ENCODE measurements around the gene FSTL4. TPM values are rescaled to one million over a fixed set of nuclear protein-coding genes. Genes with fewer than 3 reads are reported as not detected.

FSTL4 gene
- total and polyA plus RNA-seq, 2 of the 13 experiments (the other 11 are each of a cell fraction or from before 2014, with no cell fraction given), result 2.1 to 3.0 TPM

DNA sequence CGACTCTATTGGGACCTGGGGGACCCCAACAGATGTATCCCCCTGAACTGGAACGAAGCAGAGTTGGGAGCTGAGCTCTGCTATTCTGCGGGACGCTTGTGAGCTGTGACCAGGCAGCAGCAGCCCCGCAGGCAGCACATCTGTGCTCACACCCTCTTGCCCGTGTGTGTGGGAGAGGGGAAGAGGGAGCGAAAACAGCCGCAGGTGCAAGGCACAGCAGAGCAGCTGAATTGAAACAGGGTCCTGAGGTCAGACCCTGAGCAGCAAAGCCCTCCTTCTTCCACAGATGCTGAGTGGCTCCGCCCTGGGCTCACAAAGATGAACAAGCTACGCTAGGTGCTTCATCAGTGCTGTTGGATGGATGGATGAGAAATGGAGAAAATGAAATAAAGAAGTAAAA, 361.8 kb downstream of the FSTL4 start:
- Histone ChIP-seq H3K9ac (ENCODE audit: insufficient read depth, low read depth, low read length) (no peak overlapping the region), H3K27me3 (ENCODE audit: control insufficient read depth in 1 of 2, insufficient read depth in 2 of 2, low read length in 2 of 2) (no peaks in the 10 kb centered on the region), H3K4me1 (ENCODE audit: insufficient read depth, low read length) (peaks cover 44% of the 10 kb centered on the region), H4K20me1 (ENCODE audit: insufficient read depth, low read length) (no peaks in the 10 kb centered on the region), H3K9me3 (ENCODE audit: low read length) (no peaks in the 10 kb centered on the region), H3K36me3 (replicated peaks in 1 of 2; ENCODE audit: control insufficient read depth in 1 of 2, insufficient read depth in 2 of 2, low read length in 2 of 2) (no peaks in the 10 kb centered on the region), H3K27ac (ENCODE audit: extremely low read length, insufficient read depth, low read length) (no peak overlapping the region), H3K4me3 (replicated peaks in 1 of 3; ENCODE audit: insufficient read depth in 1 of 3, low read depth in 2 of 3, low read length in 3 of 3) (no peak overlapping the region), H3K79me2 (ENCODE audit: insufficient read depth, low read length) (no peaks in the 10 kb centered on the region), H2AFZ (ENCODE audit: low read length) (no peak overlapping the region), H3K4me2 (ENCODE audit: low read depth, low read length) (no peak overlapping the region)
- ChIA-PET POLR2A (interaction anchor here (0.9 kb wide), 1 partner anchor 10 kb away, joined by 4 read pairs; no protein-coding TSS in a partner anchor), CTCF (ENCODE audit: low intra/inter-chr PET ratio, low total read pairs) (no interaction called here)
- no TSS peak for BruUV-seq (replicated peaks)
- 89% methylated on average over 10 of the region's 10 CpGs for WGBS (ENCODE audit: low lambda C conversion rate)
- no peak for ATAC-seq
- intact Hi-C loops (cut with micrococcal nuclease; ENCODE audit: unreplicated experiment) (no loop called here), in situ Hi-C loops (cut with HindIII; ENCODE audit: extremely low pct_ligation_motif_present, low pct_unique_long_range_greater_than_20kb) (loop anchor here (5.0 kb wide), 1 partner anchor 138 kb away; no protein-coding TSS in a partner anchor)
- no peak for DNase-seq (ENCODE audit: low spot score)
- FAIRE-seq, result no peak
- TF ChIP-seq HOXA7 (CRISPR knock-in tag; IDR thresholded peaks at IDR 0.05) (no peak), KDM2A (CRISPR knock-in tag; IDR thresholded peaks at IDR 0.05; ENCODE audit: borderline replicate concordance, low read depth) (no peak)

DNA sequence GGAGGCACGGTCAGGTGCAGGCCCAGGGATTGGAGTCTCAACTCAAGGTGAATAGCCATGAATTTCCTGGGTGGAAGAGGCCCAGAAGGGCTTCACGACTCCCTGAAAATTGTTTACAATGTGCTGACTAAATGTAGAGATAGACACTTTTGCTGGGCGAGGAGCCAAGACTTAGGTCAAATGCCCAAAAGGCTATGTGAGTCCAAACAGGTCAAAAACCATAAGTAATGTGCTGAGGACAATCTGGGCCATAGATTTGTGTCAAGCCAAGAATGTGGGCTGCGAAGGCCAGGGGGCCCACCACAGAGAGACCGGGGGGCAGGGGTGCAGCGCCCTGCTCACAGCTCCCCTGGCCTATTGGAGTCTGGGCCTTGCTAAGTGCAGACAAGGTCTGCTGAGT, 362.7 kb downstream of the FSTL4 start:
- POLR2A ChIA-PET, result interaction anchor here (0.9 kb wide), 1 partner anchor 9 kb away, joined by 4 read pairs; no protein-coding TSS in a partner anchor
- no peak overlapping the region for H3K27ac ChIP-seq (ENCODE audit: extremely low read length, insufficient read depth, low read length)
- WGBS (ENCODE audit: low lambda C conversion rate), result 13% methylated on average over 5 of the region's 6 CpGs
- H3K9ac ChIP-seq (ENCODE audit: insufficient read depth, low read depth, low read length), result no peak overlapping the region
- no peak overlapping the region for H2AFZ ChIP-seq (ENCODE audit: low read length)
- H3K36me3 ChIP-seq (replicated peaks in 1 of 2; ENCODE audit: control insufficient read depth in 1 of 2, insufficient read depth in 2 of 2, low read length in 2 of 2), result no peaks in the 10 kb centered on the region
- peaks cover 52% of the 10 kb centered on the region for H3K4me1 ChIP-seq (ENCODE audit: insufficient read depth, low read length)
- in situ Hi-C loops (cut with HindIII; ENCODE audit: extremely low pct_ligation_motif_present, low pct_unique_long_range_greater_than_20kb) (no loop called here), intact Hi-C loops (cut with micrococcal nuclease; ENCODE audit: unreplicated experiment) (no loop called here)
- H4K20me1 ChIP-seq (ENCODE audit: insufficient read depth, low read length), result no peaks in the 10 kb centered on the region
- no peak for DNase-seq (ENCODE audit: low spot score)
- no peaks in the 10 kb centered on the region for H3K79me2 ChIP-seq (ENCODE audit: insufficient read depth, low read length)
- CTCF ChIA-PET (ENCODE audit: low intra/inter-chr PET ratio, low total read pairs), result no interaction called here
- no peak for FAIRE-seq
- BruUV-seq (replicated peaks), result no TSS peak
- H3K4me3 ChIP-seq (replicated peaks in 1 of 3; ENCODE audit: insufficient read depth in 1 of 3, low read depth in 2 of 3, low read length in 3 of 3), result no peak overlapping the region
- H3K27me3 ChIP-seq (ENCODE audit: control insufficient read depth in 1 of 2, insufficient read depth in 2 of 2, low read length in 2 of 2), result no peaks in the 10 kb centered on the region
- ATAC-seq, result no peak
- H3K9me3 ChIP-seq (ENCODE audit: low read length), result no peaks in the 10 kb centered on the region
- H3K4me2 ChIP-seq (ENCODE audit: low read depth, low read length), result no peak overlapping the region
- TF ChIP-seq, protein P1, sequence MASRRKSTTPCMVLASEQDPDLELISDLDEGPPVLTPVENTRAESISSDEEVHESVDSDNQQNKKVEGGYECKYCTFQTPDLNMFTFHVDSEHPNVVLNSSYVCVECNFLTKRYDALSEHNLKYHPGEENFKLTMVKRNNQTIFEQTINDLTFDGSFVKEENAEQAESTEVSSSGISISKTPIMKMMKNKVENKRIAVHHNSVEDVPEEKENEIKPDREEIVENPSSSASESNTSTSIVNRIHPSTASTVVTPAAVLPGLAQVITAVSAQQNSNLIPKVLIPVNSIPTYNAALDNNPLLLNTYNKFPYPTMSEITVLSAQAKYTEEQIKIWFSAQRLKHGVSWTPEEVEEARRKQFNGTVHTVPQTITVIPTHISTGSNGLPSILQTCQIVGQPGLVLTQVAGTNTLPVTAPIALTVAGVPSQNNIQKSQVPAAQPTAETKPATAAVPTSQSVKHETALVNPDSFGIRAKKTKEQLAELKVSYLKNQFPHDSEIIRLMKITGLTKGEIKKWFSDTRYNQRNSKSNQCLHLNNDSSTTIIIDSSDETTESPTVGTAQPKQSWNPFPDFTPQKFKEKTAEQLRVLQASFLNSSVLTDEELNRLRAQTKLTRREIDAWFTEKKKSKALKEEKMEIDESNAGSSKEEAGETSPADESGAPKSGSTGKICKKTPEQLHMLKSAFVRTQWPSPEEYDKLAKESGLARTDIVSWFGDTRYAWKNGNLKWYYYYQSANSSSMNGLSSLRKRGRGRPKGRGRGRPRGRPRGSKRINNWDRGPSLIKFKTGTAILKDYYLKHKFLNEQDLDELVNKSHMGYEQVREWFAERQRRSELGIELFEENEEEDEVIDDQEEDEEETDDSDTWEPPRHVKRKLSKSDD (CRISPR knock-in tag; IDR thresholded peaks at IDR 0.05; ENCODE audit: low read depth), result no peak
- TF ChIP-seq REPIN1 (CRISPR knock-in tag; IDR thresholded peaks at IDR 0.05; ENCODE audit: borderline replicate concordance, low read depth) (no peak), TBX2 (CRISPR knock-in tag; IDR thresholded peaks at IDR 0.05; ENCODE audit: borderline replicate concordance) (no peak), ZNF383 (CRISPR knock-in tag; IDR thresholded peaks at IDR 0.05; ENCODE audit: borderline replicate concordance) (no peak), PAX8 (CRISPR knock-in tag; IDR thresholded peaks at IDR 0.05; ENCODE audit: borderline replicate concordance) (no peak), MAFK (conservative IDR thresholded peaks at IDR 0.05 in 1 of 2, IDR thresholded peaks at IDR 0.05 in 1 of 2; ENCODE audit: low read length in 2 of 2) (0 out of 4 replicates have a peak, but pooled peaks of 1 of the 2 experiments have one; percentile 0), IKZF4 (CRISPR knock-in tag; IDR thresholded peaks at IDR 0.05; ENCODE audit: borderline replicate concordance, low read depth, not compliant biosample characterization) (no peak)
- TF ChIP-seq, protein P2, sequence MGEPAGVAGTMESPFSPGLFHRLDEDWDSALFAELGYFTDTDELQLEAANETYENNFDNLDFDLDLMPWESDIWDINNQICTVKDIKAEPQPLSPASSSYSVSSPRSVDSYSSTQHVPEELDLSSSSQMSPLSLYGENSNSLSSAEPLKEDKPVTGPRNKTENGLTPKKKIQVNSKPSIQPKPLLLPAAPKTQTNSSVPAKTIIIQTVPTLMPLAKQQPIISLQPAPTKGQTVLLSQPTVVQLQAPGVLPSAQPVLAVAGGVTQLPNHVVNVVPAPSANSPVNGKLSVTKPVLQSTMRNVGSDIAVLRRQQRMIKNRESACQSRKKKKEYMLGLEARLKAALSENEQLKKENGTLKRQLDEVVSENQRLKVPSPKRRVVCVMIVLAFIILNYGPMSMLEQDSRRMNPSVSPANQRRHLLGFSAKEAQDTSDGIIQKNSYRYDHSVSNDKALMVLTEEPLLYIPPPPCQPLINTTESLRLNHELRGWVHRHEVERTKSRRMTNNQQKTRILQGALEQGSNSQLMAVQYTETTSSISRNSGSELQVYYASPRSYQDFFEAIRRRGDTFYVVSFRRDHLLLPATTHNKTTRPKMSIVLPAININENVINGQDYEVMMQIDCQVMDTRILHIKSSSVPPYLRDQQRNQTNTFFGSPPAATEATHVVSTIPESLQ (CRISPR knock-in tag; conservative IDR thresholded peaks at IDR 0.05), result no peak

Measured in HepG2 (cell line).